Dendritic cell treated with granulocyte-macrophage colony-stimulating factor and Interleukin-4, amounts not matched to agents 40 ng/mL and 50 ng/mL, for 4 days (primary cell): ENCODE results near the gene PDGFRA.
A peak's percentile ranks its signal among the peaks of the same experiment; 100 is the strongest.

Experiments used
- H3K27ac Mint-ChIP-seq: one replicate; pipeline ENCODE4 v1.8.0; 2022; ENCODE audit warnings: mild to moderate bottlenecking, mixed read lengths
- H3K27me3 Mint-ChIP-seq: one replicate; pipeline ENCODE4 v1.8.0; 2022; ENCODE audit warnings: mild to moderate bottlenecking, mixed read lengths
- H3K36me3 Mint-ChIP-seq: one replicate; pipeline ENCODE4 v1.8.0; 2022; ENCODE audit warnings: low read depth, mixed read lengths
- H3K4me1 Mint-ChIP-seq: one replicate; pipeline ENCODE4 v1.8.0; 2022; ENCODE audit warnings: low read depth, mixed read lengths
- H3K4me3 Mint-ChIP-seq: one replicate; pipeline ENCODE4 v1.8.0; 2022; ENCODE audit warnings: mild to moderate bottlenecking, moderate library complexity, mixed read lengths
- H3K9me3 Mint-ChIP-seq: one replicate; pipeline ENCODE4 v1.8.0; 2022; ENCODE audit warnings: mixed read lengths
- intact Hi-C: fragments of 100-400 bp; cut with micrococcal nuclease; formaldehyde crosslinking; loops from one replicate; pipeline ENCODE4 v1.15.0; 2022

Gene PDGFRA

GRCh38 chr4:54256491-54257486 is 27.7 kb downstream of the PDGFRA start:
- Mint-ChIP-seq H3K27ac (no peak overlapping the region), H3K9me3 (no peaks in the 10 kb centered on the region), H3K4me3 (no peak overlapping the region), H3K27me3 (no peaks in the 10 kb centered on the region), H3K36me3 (no peaks in the 10 kb centered on the region), H3K4me1 (no peaks in the 10 kb centered on the region)
- intact Hi-C loops, result no loop called here

- H3K9me3 Mint-ChIP-seq, result no peaks in the 10 kb centered on the region
These were observed 36.3 kb downstream of the PDGFRA start for GRCh38 chr4:54265366-54265765.

GRCh38 chr4:54268151-54268550 is 39.1 kb downstream of the PDGFRA start:
- Mint-ChIP-seq H3K27ac (no peak overlapping the region), H3K4me1 (no peaks in the 10 kb centered on the region), H3K4me3 (no peak overlapping the region), H3K36me3 (no peaks in the 10 kb centered on the region), H3K9me3 (no peaks in the 10 kb centered on the region), H3K27me3 (peaks cover 2% of the 10 kb centered on the region)
- intact Hi-C loops, result no loop called here

More at GRCh38 chr4:54265366-54265765, 36.3 kb downstream of the PDGFRA start:
- no peaks in the 10 kb centered on the region for H3K27me3 Mint-ChIP-seq
- H3K4me3 Mint-ChIP-seq, result no peak overlapping the region
- H3K36me3 Mint-ChIP-seq, result no peaks in the 10 kb centered on the region
- intact Hi-C loops, result no loop called here
- no peaks in the 10 kb centered on the region for H3K4me1 Mint-ChIP-seq
- no peak overlapping the region for H3K27ac Mint-ChIP-seq

GRCh38 chr4:54271464-54271863 is 42.4 kb downstream of the PDGFRA start:
- no peaks in the 10 kb centered on the region for H3K9me3 Mint-ChIP-seq
- intact Hi-C loops, result no loop called here
- H3K27me3 Mint-ChIP-seq, result peaks cover 6% of the 10 kb centered on the region
- no peaks in the 10 kb centered on the region for H3K4me1 Mint-ChIP-seq
- no peak overlapping the region for H3K27ac Mint-ChIP-seq
- no peak overlapping the region for H3K4me3 Mint-ChIP-seq
- H3K36me3 Mint-ChIP-seq, result no peaks in the 10 kb centered on the region

- no peak overlapping the region for H3K27ac Mint-ChIP-seq
- H3K4me1 Mint-ChIP-seq, result peaks cover 4% of the 10 kb centered on the region
- H3K36me3 Mint-ChIP-seq, result no peaks in the 10 kb centered on the region
- peaks cover 9% of the 10 kb centered on the region for H3K27me3 Mint-ChIP-seq
- no peak overlapping the region for H3K4me3 Mint-ChIP-seq
- intact Hi-C loops, result no loop called here
- H3K9me3 Mint-ChIP-seq, result no peaks in the 10 kb centered on the region
These were observed 43.0 kb downstream of the PDGFRA start for GRCh38 chr4:54272051-54272450.

GRCh38 chr4:54274264-54274663 is 45.2 kb downstream of the PDGFRA start:
- Mint-ChIP-seq H3K27ac (no peak overlapping the region), H3K36me3 (no peaks in the 10 kb centered on the region), H3K4me3 (no peak overlapping the region), H3K27me3 (peaks cover 12% of the 10 kb centered on the region), H3K9me3 (no peaks in the 10 kb centered on the region), H3K4me1 (peaks cover 14% of the 10 kb centered on the region)
- intact Hi-C loops, result no loop called here

- no peaks in the 10 kb centered on the region for H3K36me3 Mint-ChIP-seq
- H3K27me3 Mint-ChIP-seq, result peaks cover 12% of the 10 kb centered on the region
- H3K9me3 Mint-ChIP-seq, result no peaks in the 10 kb centered on the region
- H3K27ac Mint-ChIP-seq, result no peak overlapping the region
- intact Hi-C loops, result loop anchor here (5.0 kb wide), 1 partner anchor 37 kb away; no protein-coding TSS in a partner anchor
- peaks cover 14% of the 10 kb centered on the region for H3K4me1 Mint-ChIP-seq
- H3K4me3 Mint-ChIP-seq, result no peak overlapping the region
These were observed 45.9 kb downstream of the PDGFRA start for GRCh38 chr4:54274795-54275665.

- Mint-ChIP-seq H3K27ac (peak overlapping the region; percentile 93), H3K27me3 (peaks cover 12% of the 10 kb centered on the region), H3K4me3 (peak overlapping the region; percentile 70), H3K4me1 (peaks cover 25% of the 10 kb centered on the region), H3K9me3 (no peaks in the 10 kb centered on the region), H3K36me3 (no peaks in the 10 kb centered on the region)
- intact Hi-C loops, result loop anchor here (5.0 kb wide), 1 partner anchor 35 kb away; no protein-coding TSS in a partner anchor
These were observed 47.7 kb downstream of the PDGFRA start for GRCh38 chr4:54276641-54277430.

- Mint-ChIP-seq H3K27ac (peak overlapping the region; percentile 93), H3K9me3 (peaks cover 6% of the 10 kb centered on the region), H3K36me3 (no peaks in the 10 kb centered on the region), H3K4me3 (peak overlapping the region; percentile 70), H3K27me3 (peaks cover 10% of the 10 kb centered on the region), H3K4me1 (peaks cover 29% of the 10 kb centered on the region)
- intact Hi-C loops, result loop anchor here (5.0 kb wide), 1 partner anchor 35 kb away; no protein-coding TSS in a partner anchor
These were observed 48.6 kb downstream of the PDGFRA start for GRCh38 chr4:54277691-54278090.

- H3K4me1 Mint-ChIP-seq, result peaks cover 29% of the 10 kb centered on the region
- no peak overlapping the region for H3K27ac Mint-ChIP-seq
- intact Hi-C loops, result loop anchor here (5.0 kb wide), 1 partner anchor 34 kb away; no protein-coding TSS in a partner anchor
- no peak overlapping the region for H3K4me3 Mint-ChIP-seq
- peaks cover 10% of the 10 kb centered on the region for H3K27me3 Mint-ChIP-seq
- H3K36me3 Mint-ChIP-seq, result no peaks in the 10 kb centered on the region
- H3K9me3 Mint-ChIP-seq, result peaks cover 12% of the 10 kb centered on the region
These were observed 49.1 kb downstream of the PDGFRA start for GRCh38 chr4:54278216-54278615.

- no peaks in the 10 kb centered on the region for H3K36me3 Mint-ChIP-seq
- intact Hi-C loops, result no loop called here
- no peak overlapping the region for H3K4me3 Mint-ChIP-seq
- peaks cover 6% of the 10 kb centered on the region for H3K27me3 Mint-ChIP-seq
- peak overlapping the region; percentile 14 for H3K27ac Mint-ChIP-seq
- peaks cover 35% of the 10 kb centered on the region for H3K9me3 Mint-ChIP-seq
- peaks cover 29% of the 10 kb centered on the region for H3K4me1 Mint-ChIP-seq
These were observed 52.1 kb downstream of the PDGFRA start for GRCh38 chr4:54281054-54281766.

- intact Hi-C loops, result no loop called here
- Mint-ChIP-seq H3K27ac (no peak overlapping the region), H3K36me3 (no peaks in the 10 kb centered on the region), H3K27me3 (no peaks in the 10 kb centered on the region), H3K4me1 (peaks cover 17% of the 10 kb centered on the region), H3K9me3 (peaks cover 35% of the 10 kb centered on the region), H3K4me3 (no peak overlapping the region)
These were observed 53.7 kb downstream of the PDGFRA start for GRCh38 chr4:54282837-54283236.

- Mint-ChIP-seq H3K27me3 (no peaks in the 10 kb centered on the region), H3K9me3 (peaks cover 37% of the 10 kb centered on the region), H3K4me3 (no peak overlapping the region), H3K4me1 (no peaks in the 10 kb centered on the region), H3K36me3 (no peaks in the 10 kb centered on the region), H3K27ac (no peak overlapping the region)
- intact Hi-C loops, result no loop called here
These were observed 60.2 kb downstream of the PDGFRA start for GRCh38 chr4:54289316-54289715.
